Activated T-helper 1 cell treated with Interleukin-2 at 50 U/mL for 16 hours (primary cell): Measurements from ENCODE around the gene STX2.
"Not testable (repeated sequence)": the region's sequence is repeated elsewhere in the genome, so short reads cannot be mapped to it uniquely, and the experiment has no call there.

Source experiments
- DNase-seq: peaks from one replicate; pipeline ENCODE4 v3.0.0-alpha.2; 2020; ENCODE audit warnings: low read depth

STX2 gene

DNA sequence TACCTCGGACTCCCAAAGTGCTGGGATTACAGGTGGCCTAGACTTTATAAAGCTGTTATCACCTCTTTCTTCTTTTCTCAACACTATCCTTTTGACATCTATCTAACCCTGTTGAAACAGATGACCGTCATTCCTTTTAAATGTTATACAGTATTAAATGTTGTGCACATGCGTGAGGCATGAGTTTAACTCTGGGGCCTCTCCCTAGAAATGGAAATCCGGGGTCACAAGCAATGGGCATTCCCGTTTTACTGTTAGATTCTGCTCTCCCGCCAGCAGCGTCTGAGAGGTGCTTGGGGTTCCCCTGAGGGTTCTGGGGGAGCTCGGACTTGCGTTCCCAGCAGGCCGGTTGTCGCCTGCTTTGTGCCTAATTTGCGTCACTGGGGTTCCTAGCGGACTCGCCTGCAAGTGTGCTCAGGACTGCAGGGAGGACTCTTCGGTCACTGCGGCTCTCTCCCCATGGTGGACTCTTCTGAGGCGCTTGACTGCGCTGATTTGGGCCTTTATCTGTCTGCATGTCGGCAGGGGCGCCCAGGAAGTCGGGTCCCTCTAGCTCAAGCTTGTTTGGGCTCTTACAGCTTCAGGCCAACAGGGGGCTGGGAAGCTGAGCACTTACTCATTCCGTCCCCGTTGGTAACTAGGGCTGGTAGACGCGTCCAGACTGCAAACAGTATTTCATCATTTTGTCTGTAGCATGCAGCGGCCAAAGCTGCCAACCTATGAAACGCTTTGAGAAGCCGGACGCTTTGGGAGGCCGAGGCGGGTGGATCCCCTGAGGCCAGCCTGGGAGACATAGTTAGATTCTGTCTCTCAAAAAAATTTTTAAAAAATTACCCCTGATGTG, 31.6 kb upstream of the STX2 start:
- DNase-seq: peak; percentile 43

DNA sequence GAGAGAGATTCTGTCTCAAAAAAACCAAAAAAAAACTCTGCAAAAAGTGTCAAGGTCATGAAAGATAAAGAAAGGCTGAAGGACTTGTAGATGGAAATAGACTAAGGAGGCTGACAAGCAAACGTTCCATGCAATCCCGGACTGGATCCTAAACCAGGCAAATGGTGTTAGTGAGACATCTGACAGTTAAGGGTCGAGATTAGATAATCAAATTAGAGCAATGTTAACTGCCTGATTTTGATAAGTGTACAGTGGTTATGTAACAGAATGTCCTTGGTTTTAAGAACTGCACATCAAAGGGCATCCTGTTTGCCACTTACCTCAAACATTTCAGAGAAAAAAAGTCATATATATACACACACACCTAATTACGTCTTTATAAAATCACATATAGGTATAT, 29.4 kb upstream of the STX2 start:
- DNase-seq: no peak

GRCh38 chr12:130863298-130863697, 24.2 kb upstream of the STX2 start:
- no peak for DNase-seq

- not testable (repeated sequence) for DNase-seq
Observed at GRCh38 chr12:130862771-130863170, 23.7 kb upstream of the STX2 start.

DNA sequence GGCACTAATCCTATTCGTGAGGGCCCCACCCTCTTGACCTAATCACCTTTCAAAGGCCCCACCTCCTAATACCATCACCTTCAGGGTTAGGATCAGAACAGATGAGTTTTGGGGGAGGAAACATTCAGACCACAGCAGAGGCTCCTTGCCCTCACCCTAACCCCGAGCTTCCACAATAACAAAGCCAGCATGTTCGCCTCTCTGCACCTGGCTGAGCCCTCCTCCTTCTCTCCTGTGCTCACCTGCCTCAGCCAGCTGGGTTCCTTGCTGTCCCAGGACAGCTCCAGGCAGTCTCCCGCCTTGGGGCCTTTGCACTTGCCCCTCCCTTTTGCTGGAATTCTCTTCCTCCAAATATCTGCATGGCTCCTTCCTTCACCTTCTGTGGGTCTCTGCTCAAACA, 23.1 kb upstream of the STX2 start:
- DNase-seq: no peak

GRCh38 chr12:130860311-130860710, 21.3 kb upstream of the STX2 start:
- no peak for DNase-seq

DNA sequence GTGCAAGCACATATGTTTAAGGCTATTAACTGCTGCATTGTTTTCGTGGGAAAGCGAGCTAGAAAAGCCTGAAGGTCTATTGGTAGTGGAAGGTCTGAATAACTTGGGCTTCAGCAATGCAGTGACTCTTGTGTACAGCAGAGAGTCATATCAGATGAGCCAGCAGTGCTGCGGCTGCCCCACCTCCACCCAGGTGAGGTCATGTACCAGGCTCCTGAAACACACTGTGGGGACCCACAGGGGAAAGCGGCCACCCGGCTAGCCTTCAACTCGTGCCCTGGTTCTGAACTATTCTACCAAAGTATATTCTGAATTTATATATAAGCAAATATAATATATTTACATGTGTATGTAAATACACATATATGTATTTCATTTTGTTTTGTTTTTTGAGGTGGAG, 20.1 kb upstream of the STX2 start:
- no peak for DNase-seq

DNA sequence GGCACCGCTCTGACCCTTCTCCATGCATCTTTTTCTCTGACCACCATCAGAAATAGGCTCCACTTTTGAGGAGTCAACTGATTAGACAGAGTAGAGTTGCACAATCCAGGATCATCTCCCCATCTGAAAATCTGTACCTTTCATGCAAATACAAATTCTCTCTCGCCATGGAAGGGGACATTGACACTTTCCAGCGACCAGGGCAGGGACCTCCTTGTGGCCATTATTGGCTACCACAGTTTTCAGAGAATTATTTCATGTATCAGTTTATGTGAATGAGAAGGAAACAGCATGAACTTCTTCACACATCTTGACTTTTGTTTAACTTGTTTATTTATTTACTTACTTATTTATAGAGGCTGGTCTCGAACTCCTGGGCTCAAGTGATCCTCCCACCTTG, 19.0 kb upstream of the STX2 start:
- no peak for DNase-seq

DNA sequence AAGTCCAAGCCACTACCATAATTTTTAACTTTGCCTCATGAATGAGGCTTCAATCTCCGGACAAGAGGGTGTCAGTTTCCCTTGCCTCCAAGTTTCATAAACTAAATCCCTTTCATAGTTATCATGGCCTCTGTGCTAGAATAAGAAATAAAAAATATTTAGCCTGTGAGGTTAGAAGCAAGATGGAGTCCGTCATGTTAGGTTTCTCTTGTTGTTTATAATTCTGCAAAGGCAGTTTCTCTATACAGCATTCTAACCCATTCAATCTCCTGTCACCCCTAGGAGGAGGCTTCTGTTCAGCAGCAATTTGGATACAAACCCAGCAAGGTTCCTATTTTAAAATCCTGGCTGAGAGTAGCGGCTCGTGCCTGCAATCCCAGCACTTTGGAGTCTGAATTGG, 17.0 kb upstream of the STX2 start:
- no peak for DNase-seq

DNA sequence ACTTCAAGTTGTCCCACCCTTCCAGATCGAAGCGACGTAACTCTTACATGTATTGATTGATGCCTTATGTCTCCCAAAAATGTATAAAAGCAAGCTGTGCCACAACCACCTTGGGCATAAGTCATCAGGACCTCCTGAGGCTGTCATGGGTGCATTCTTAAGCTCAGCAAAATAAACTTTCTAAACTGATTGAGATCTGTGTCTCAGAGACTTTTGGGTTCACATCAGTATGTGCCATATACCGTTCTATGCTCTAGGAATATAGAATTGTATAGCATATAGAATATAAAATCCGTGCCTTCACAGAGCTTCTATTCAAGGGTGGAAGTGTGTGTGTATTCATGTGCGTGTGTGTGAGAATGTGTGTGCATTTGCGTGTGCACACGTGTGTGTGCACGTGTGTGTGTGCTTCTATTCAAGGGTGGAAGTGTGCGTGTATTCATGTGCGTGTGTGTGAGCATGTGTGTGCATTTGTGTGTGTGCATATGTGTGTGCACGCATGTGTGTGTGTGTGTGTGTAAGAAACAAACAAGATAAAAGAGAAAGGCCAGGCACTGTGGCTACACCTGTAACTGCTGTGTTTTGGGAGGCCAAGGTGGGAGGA, 11.5 kb upstream of the STX2 start:
- DNase-seq: no peak

- no peak for DNase-seq
Observed at GRCh38 chr12:130849561-130850417, 10.7 kb upstream of the STX2 start.

GRCh38 chr12:130848785-130849305, 9.8 kb upstream of the STX2 start:
- DNase-seq: not testable (repeated sequence)

DNA sequence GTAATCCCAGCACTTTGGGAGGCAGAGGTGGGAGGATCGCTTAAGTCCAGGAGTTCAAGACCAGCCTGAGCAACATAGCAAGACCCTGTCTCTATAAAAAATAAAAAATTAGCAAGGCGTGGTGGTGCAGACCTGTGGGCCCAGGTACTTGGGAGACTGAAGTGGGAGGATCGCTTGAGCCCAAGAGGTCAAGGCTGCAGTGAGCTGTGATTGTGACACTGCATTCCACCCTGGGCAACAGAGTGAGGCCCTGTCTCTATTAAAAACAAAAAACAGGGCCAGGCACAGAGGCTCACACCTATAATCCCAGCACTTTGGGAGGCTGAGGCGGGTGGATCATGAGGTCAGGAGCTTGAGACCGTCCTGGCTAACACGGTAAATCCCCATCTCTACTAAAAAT, 9.1 kb upstream of the STX2 start:
- DNase-seq: not testable (repeated sequence)

DNA sequence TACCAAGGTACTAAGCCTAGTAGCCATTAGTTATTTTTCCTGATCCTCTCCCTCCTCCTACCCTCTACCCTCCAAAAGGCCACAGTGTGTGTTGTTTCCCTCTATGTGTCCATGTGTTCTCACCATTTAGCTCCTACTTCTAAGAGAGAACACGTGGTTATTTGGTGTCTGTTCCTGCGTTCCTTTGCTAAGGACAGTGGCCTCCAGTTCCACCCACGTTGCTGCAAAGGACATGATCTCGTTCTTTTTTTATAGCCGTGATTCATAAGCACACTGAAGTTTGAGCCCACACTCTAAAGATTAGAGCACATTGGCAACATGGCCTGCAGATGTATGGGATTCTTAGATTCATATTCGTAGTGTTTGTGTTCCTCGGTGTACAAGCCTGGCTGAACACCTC, 8.1 kb upstream of the STX2 start:
- no peak for DNase-seq

GRCh38 chr12:130846369-130846768, 7.3 kb upstream of the STX2 start:
- no peak for DNase-seq

DNA sequence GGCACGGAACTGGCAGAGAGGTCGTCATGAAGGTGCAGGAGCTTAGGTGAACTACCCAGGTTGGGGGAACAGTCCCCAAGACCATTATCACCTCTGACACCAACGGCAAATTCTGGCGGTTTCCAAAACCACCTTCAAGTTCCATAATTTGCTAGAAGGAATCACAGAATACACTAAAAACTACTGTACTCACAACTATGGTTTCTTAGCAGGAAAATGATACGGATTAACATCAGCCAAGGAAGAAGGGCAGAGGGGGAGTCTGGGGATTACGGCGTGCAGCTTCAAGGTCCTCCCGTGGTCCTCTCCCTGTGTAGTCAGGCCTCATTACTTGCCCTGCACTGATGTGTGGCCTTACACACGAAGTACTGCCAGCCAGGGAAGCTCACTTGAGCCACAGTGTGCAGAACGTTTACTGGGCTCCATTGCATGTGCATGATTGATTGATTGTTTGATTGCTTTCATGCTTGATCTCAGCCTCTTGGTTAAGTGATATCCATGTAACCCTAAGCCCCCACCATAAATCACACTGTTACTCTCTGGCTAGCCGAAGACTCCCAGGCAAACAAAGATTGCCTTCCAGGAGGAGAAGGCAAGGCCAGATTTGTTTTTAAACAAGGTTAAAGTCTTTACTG, 837 bp upstream of the STX2 start:
- no peak for DNase-seq

GRCh38 chr12:130838284-130838950, 633 bp downstream of the STX2 start:
- no peak for DNase-seq

GRCh38 chr12:130835436-130835835, 3.6 kb downstream of the STX2 start:
- no peak for DNase-seq

GRCh38 chr12:130835011-130835410, 4.0 kb downstream of the STX2 start:
- no peak for DNase-seq

GRCh38 chr12:130832561-130833209, 6.4 kb downstream of the STX2 start:
- DNase-seq: no peak

- DNase-seq: no peak
Observed at GRCh38 chr12:130831876-130832405, 7.1 kb downstream of the STX2 start.
